Measurements from ENCODE around the gene ACP2.

Gene ACP2

DNA sequence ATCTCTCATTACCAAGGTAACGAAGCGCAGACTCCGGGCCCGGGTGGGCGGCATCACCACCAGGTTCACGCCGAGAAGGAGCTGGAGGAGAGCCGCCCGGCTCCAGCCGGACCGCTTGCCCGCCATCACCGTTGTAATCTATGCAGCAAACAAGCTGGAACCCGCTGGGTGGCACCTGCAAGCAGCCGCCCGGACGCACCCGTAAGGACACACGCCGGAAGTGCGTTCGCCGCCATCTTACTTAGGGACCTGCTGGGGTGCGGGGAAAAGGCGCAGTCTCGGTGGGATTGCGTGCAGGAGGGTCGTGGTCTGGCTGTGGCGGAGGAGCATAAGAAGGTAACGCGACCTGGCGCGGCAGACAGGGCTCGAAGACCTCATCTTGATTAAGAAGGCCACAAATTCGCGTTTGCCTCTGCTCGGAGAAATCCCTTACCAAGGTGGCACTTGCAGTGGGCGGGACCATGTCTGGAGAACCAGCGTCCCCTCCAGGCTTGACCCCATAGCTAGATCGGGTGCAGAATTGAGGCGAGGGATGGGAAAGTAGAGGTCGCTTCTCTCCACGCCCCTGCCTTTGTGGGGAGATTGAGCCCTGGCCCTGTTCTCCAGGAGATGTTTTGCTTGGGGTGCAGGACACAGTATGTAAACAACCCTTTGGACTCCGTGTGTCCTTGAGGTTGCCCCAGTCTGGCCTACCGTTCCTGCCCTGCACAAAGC lies at the start of gene ACP2:
TSS of gene ACP2 (minus strand) at position 151 of the 714 bp plus-strand sequence. CDS start at position 126, 25 bp downstream.
- peak; percentile 77 to 79 for DNase-seq (ENCODE audit: low read depth in 2 of 2)

GRCh38 chr11:47296045-47296444 lies 47.4 kb upstream of the ACP2 start:
- DNase-seq (ENCODE audit: low read depth in 2 of 2): no peak

- no peak for DNase-seq (ENCODE audit: low read depth in 2 of 2)
Observed at GRCh38 chr11:47295385-47295784, 46.8 kb upstream of the ACP2 start.

- no peak for DNase-seq (ENCODE audit: low read depth in 2 of 2)
Observed at GRCh38 chr11:47289856-47290255, 41.2 kb upstream of the ACP2 start.

- DNase-seq (ENCODE audit: low read depth in 2 of 2): no peak
Observed at GRCh38 chr11:47288066-47288465, 39.5 kb upstream of the ACP2 start.

DNA sequence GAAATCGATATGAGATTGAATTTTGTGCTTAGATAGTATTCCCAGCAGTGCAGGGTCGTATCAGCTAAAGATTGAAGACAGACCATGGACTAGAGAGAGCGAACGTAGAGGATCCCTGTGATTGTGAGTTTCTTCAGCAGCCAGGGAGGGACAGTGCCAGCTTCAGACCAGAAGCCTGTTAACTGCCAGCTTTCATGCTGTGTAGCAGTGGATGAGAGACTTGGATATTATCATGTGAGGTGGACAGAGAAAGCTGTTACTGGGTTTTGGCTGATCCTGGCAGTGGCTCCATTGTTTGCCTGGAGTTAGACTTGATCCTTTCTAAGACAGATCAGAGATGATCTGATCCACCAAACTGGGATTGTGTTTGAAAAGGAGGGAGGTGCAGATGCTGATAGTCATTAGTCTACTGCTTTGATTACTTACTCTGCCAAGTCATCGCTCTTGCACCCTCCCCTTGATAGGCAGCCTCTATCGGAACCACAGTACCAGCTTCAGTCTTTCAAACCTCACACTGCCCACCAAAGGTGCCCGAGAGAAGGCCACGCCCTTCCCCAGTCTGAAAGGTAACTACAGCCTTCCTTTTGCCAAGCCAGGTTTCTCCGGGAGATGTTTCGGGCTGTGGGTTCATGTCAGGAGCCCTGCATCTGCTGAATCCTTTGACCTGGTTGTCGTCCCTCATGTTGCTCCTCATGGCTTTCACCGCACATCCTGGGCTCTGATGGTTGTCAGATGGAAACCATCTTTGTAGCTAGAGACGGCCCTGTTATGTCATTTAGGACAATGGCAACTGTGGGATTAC lies 37.6 kb upstream of the ACP2 start:
- no peak for DNase-seq (ENCODE audit: low read depth in 2 of 2)

- no peak for DNase-seq (ENCODE audit: low read depth in 2 of 2)
Observed at GRCh38 chr11:47284151-47284550, 35.5 kb upstream of the ACP2 start.

- DNase-seq (ENCODE audit: low read depth in 2 of 2): no peak
Observed at GRCh38 chr11:47282462-47282861, 33.8 kb upstream of the ACP2 start.

DNA sequence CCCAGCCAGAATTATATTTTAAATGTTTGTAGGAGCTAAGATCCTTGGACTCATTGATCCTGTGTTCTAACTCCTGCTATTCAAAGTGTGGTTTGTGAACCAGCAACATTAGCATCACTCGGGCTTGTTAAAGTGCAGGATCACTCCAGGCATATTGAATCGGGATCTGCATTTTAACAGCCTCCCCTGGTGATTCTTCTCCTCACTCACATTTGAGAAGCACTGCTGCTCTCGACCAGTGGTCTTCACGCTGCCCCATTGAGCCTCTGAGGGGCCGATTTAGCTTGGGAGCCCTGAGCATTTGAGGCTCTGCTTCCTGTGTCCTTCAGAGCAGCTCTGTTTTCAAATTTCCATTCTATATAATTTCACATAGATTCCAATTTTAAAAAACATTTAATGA lies 32.2 kb upstream of the ACP2 start:
- no peak for DNase-seq (ENCODE audit: low read depth in 2 of 2)

DNA sequence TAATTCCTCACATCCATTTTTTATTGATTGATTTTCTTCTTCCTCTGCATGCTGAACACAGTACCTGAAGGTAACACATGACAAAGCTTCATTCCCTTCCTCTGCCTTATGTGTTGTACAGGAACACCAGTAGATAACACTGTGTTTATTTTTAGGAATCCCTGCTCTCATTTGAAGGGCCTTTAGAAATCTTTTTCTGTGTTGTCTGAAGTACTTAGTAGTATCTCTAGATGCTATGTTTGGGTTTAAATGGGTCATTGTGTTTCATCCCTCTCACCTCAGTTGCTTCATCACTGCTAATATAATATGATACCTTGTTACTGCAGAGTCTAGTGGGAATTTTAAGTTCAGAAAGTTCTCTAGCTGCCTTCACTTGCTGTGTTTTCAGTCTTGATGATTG lies 31.5 kb upstream of the ACP2 start:
- no peak for DNase-seq (ENCODE audit: low read depth in 2 of 2)

- no peak for DNase-seq (ENCODE audit: low read depth in 2 of 2)
Observed at GRCh38 chr11:47278769-47279168, 30.2 kb upstream of the ACP2 start.

- DNase-seq (ENCODE audit: low read depth in 2 of 2): no peak
Observed at GRCh38 chr11:47278058-47278457, 29.4 kb upstream of the ACP2 start.

GRCh38 chr11:47276923-47277322 lies 28.3 kb upstream of the ACP2 start:
- no peak for DNase-seq (ENCODE audit: low read depth in 2 of 2)

GRCh38 chr11:47274495-47275235 lies 26.1 kb upstream of the ACP2 start:
- no peak for DNase-seq (ENCODE audit: low read depth in 2 of 2)

- no peak for DNase-seq (ENCODE audit: low read depth in 2 of 2)
Observed at GRCh38 chr11:47272706-47273105, 24.1 kb upstream of the ACP2 start.

DNA sequence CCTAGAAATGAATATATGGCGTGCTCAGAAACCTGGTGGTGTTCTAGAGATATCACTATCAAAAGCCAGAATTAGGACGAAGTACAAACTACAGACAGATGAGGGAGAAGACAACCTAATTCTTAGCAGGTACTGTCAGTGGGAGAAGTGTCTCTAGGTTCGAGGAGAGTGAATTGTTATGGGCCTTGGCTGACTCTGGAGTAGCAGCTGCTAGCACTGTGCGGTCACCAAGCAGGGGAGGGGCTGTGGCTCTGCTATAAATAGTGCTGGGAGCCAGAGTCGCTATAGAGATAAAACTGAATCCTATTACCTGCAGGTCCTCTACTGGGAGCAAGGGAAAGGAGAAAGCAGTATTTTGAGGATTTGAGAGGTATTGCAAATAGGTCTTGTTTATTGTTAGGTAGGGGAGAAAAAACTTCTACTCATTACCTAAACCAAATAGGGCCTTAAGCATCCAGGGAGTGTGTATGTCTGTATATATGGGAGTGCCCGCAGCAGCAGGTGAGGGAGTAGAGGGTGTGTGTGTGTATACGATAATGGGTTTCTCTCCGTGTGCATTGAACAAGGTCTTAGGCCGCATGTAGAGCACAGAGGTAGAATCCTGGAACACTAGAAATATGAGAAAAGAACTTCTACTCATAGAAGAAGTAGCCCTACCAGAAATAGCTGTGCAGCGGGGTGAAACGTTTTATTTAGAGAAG lies 23.5 kb upstream of the ACP2 start:
- no peak for DNase-seq (ENCODE audit: low read depth in 2 of 2)

- no peak for DNase-seq (ENCODE audit: low read depth in 2 of 2)
Observed at GRCh38 chr11:47271328-47271727, 22.7 kb upstream of the ACP2 start.

DNA sequence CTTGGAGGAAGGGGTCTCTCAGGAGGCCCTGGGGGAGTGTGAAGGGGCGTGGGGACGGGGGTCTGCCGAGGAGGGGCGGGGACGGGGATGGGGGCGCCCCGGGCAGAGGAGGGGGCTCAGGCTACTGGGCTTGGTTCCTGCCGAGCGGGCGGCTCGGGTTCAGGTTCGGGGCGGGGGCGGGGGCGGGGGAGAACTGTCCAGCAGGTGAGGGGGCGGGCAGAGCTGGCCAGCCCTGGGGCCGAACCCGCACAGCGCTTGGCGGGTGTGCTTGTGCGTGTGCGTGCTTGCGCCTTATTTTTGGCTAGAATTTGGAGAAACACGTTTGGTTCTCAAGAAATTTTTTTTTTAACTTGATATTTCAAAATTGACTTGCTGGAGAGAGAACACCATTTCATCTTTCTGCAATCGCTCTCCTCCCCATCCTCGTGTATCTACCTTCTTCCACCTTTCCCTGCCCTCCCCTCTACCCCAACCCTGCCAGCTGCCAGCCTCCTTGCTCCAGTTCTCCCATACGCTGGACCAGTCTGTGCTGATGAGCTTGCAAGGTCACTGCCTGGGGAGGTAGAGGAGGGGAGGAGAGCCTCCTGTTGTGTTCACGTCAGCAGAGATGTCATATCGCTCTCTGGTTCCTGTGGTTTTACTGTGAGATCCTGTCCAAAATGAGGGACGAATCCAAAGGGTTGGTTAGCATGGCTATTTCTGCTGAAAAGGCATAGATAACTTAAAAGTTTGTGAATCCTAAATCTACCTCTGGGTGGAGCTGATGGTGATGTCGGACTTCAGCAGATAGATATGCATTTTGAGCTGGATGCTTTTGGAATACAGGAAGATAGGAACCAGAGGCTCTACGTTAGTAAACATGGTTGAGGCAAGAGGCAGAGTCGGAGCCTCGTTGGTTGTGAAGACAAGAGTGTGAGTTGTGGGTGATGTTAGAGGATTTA lies 22.0 kb upstream of the ACP2 start:
- DNase-seq (ENCODE audit: low read depth in 2 of 2): no peak

DNA sequence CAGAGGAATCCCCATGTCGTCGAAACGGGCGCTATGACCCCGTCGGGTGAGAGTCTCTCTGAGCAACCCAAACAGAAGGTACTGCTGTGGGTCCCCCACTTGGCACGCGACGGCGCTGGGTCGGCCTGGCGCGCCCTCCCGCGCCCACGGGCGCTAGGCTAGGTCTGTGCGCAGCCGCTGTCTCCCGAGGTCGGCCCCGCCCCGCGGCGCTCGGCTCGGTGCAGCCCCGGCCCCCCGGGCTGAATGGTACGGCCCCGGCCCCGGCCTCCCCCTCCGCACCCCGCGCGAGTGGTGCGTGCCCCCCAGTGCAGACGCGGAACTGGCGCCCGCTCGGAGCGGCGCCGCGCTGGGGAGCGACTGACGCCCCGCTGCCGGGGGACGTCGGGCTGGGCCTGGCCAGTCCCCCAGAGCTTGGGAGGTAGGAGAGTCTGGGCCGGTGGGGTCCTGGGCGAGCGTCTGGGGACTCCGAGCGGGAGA lies 21.3 kb upstream of the ACP2 start, which contains the start of gene MADD:
TSS of gene MADD (plus strand) at position 305 of the 477 bp plus-strand sequence.
- DNase-seq (ENCODE audit: low read depth in 2 of 2): peak; percentile 84 to 85

DNA sequence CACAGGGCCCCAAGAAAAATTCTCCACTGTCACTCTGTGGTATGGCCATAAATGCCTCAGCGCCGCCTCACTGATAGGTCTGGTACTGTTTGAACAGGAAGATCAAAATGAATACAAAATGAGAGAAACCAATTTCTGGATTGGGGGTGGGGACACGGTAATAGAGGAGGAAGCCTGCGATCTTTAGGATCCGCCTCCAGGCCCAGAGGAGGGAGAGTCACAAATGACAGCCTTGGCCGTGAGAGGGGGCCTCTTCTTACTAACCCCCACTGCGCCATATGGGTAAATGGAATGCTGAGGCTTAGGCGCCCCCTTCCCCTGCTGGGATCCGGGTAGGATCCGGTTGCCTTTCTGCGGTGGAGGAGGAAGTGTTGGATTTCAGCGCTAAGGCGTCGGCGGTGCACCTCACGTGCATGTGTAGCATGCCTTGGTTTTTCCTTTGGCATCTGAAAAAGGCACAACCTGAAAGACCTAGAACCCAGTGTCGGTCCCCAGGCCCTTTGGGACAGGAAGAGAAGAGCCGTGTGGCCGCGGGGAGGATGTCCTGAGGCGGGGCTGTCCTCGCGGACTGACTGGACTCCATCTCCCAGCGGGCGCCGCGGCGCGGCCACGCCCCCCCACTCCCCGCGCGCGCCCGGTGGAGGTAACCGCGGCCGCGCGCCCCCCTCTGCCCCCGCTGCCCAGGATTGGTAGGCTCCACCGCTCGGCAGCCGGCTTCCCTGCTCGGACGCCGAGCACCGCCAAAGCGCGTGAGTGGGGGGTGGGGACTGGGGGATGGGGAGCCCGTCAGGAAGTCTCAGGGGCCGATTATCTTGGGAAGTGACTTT lies 20.6 kb upstream of the ACP2 start:
- DNase-seq (ENCODE audit: low read depth in 2 of 2): peak; percentile 73 to 77
